Epithelial cell of esophagus (primary cell): Measurements from ENCODE around the gene NARS2.

ENCODE experiments used
- DNase-seq: peaks from one replicate; pipeline ENCODE4 v3.0.0; 2010; ENCODE audit warnings: low read depth
- H3K4me3 ChIP-seq: 2 replicates; pipeline ENCODE4 v1.5.1; 2011; ENCODE audit warnings: mild to moderate bottlenecking, low read length, control low read depth
- TF ChIP-seq, protein P1 (sequence below): IDR thresholded peaks from 2 replicates; pipeline ENCODE4 v1.5.1; 2011; ENCODE audit warnings: low read depth, mild to moderate bottlenecking, low read length, control low read depth, inconsistent platforms; ENCODE audit not compliant: insufficient read depth; ENCODE audit errors: missing control alignments

NARS2 gene

DNA sequence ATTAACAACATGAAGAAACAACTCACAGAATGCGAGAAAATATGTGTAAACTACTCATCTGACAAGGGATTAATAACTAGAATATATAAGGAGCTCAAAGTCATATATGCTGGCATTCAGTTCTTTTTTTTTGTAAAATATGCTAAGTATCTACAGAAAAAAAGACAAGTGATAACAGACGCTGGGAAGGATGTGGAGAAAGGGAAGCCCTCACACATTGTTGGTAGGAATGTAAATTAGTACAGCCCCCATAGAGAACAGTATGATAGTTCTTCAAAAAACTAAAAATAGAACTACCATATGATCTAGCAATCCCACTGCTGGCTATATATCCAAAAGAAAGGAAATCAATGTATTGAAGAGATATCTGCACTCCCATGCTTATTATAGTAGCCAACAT, 170.9 kb downstream of the NARS2 start:
- no peak for DNase-seq
- H3K4me3 ChIP-seq, result no peak overlapping the region
- TF ChIP-seq, protein P1, sequence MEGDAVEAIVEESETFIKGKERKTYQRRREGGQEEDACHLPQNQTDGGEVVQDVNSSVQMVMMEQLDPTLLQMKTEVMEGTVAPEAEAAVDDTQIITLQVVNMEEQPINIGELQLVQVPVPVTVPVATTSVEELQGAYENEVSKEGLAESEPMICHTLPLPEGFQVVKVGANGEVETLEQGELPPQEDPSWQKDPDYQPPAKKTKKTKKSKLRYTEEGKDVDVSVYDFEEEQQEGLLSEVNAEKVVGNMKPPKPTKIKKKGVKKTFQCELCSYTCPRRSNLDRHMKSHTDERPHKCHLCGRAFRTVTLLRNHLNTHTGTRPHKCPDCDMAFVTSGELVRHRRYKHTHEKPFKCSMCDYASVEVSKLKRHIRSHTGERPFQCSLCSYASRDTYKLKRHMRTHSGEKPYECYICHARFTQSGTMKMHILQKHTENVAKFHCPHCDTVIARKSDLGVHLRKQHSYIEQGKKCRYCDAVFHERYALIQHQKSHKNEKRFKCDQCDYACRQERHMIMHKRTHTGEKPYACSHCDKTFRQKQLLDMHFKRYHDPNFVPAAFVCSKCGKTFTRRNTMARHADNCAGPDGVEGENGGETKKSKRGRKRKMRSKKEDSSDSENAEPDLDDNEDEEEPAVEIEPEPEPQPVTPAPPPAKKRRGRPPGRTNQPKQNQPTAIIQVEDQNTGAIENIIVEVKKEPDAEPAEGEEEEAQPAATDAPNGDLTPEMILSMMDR, result no peak

DNA sequence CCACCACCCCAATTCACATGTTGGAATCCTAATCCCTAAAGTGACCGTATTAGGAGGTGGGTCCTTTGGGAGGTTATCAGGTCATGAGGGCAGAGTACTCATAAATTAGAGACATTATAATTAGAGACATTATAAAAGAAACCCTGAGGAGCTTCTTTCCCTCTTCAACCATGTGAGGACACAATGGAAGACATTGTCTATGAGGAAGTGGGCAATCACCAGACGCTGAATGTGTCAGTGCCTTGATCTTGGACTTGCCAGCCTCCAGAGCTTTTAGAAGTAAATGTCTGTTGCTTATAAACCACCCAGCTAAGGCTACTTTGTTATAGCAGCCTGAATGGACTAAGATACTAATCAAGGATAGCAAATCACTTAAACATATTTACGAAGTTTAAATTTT, 171.8 kb downstream of the NARS2 start:
- TF ChIP-seq, protein P1, result no peak
- DNase-seq, result no peak
- H3K4me3 ChIP-seq, result no peak overlapping the region

DNA sequence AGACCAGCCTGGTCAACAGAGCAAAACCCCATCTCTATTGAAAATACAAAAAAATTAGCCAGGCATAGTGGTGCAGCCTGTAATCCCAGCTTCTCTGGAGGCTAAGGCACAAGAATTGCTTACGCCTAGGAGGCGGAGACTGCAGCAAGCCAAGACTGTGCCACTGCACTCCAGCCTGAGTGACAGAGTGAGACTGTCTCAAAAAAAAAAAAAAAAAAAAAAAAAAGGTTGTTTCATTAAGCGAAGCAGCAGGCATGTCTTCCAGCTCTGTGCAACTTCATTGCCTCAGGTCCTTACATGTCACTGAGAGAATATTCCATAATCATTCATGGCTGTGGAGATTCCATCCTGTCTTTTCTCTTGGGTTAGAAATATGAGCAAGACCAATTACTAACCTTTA, 174.0 kb downstream of the NARS2 start:
- no peak for DNase-seq
- H3K4me3 ChIP-seq, result no peak overlapping the region
- TF ChIP-seq, protein P1, result no peak

DNA sequence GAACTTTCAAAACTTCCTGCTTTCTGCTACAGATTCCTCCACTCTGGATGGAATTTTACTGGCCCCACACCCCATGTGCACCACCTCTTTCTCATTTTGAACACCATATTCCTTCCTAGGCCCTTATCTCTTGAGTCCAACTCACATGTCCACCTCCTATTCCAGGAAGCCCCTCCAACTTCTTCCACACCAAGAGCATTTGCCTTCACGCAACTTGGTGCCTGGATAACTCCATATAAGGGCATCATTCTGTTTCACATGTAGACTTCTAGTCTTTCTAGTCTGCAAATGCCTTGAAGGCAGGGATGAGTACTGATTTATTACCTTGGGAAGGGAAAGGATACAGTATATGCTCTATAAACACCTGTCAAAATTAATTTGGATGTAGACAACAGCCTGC, 174.5 kb downstream of the NARS2 start:
- TF ChIP-seq, protein P1, result no peak
- H3K4me3 ChIP-seq, result no peak overlapping the region
- DNase-seq, result no peak

DNA sequence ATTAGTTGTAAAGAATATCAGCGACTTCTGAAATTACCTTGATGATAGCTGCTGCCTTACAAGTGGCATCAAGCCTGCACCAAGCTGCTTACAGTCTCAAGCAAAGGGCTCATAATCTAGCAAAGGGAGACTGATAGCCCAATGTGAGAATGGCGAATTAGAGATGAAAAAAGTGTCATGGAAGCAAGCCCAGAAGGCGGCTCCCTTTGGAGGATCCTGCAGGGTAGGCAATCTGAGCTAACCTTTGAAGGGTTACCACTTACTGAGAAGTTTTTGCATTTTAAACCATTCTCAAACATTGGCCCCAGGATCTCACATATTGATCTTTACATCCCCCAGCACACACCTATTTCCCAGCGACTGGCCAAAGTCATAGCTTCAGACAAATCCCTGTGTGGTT, 175.5 kb downstream of the NARS2 start:
- no peak for DNase-seq
- TF ChIP-seq, protein P1, result no peak

DNA sequence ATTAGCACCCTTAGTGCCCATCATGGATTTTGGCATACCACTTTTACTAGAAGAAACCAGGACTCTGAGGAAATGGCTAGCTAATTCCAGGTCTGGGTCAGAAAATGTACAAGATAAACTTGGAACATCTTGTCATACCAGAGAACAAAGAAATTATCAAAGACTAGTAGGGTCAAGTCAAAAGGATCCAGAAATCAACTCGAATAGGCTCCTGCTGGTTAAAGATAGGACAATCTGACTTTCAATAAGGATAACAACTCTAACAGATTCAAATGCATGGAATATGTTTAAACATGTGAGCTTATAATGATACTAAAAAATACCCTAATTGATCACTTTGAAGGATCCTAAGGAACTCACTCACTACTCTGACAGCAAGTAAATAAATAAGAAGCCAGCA, 175.9 kb downstream of the NARS2 start:
- TF ChIP-seq, protein P1, result no peak
- DNase-seq, result no peak
- no peak overlapping the region for H3K4me3 ChIP-seq

More for the DNA sequence above, 175.5 kb downstream of the NARS2 start:
- no peak overlapping the region for H3K4me3 ChIP-seq

DNA sequence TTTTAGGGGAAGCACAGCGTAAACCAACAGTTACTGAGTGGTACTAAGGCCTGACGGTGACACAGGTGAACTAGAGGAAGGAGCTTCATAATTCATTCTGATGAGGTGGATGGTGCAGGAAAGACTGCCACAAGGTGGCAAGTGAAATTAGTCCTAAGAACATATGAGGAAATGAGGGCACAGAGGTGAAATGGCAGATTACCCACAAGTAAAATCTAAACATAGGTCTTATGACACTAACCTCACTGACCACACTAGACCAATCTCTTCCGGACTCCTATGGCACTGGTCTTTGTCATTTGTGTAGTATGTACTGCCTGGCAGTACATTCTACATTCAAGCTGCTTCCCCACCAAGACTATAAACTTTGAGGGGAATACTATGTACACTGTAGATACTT, 177.3 kb downstream of the NARS2 start:
- no peak overlapping the region for H3K4me3 ChIP-seq
- TF ChIP-seq, protein P1, result no peak
- DNase-seq, result no peak
